ENCODE data around the gene SHLD2. TPM values are rescaled to one million over a fixed set of nuclear protein-coding genes. Genes with fewer than 3 reads are reported as not detected.
"Not testable (repeated sequence)": the region's sequence is repeated elsewhere in the genome, so short reads cannot be mapped to it uniquely, and the experiment has no call there.

Gene SHLD2
- total RNA-seq, 1 experiment from 2014 or later: 28.9 TPM

DNA sequence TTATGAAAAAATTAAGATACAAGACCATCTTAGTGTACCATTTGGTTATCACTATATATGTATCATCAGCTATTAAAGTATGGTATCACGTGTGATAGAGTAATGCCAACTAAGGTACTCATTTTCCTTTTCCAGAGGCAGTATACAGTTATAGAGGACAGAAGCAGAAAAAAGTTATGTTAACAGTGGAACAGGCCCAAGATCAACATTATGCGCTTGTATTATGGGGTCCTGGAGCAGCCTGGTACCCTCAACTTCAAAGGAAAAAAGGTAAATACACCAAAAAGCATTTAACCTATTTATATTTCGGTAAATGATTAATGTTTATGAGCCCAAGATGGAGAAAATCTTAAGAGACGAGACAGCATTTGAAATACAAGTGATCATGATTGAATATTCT is 75.7 kb downstream of the SHLD2 start:
- H3K9me3 ChIP-seq (ENCODE audit: control insufficient read depth in 1 of 2, insufficient read depth in 1 of 2, low read depth in 1 of 2, low read length in 2 of 2); H3K4me2 ChIP-seq (ENCODE audit: low read length); H3K9me2 ChIP-seq (ENCODE audit: insufficient read depth); H3K27ac ChIP-seq (ENCODE audit: low read depth, low read length); H3K79me2 ChIP-seq (ENCODE audit: insufficient read depth, low read length); H3K36me3 ChIP-seq (ENCODE audit: control insufficient read depth in 1 of 2, insufficient read depth in 2 of 2, low read length in 2 of 2); DNase-seq (ENCODE audit: low read depth, low spot score); CTCF ChIA-PET; ATAC-seq; H4K20me1 ChIP-seq (ENCODE audit: insufficient read depth); BruUV-seq (replicated peaks); H3K4me3 ChIP-seq (replicated peaks in 1 of 2; ENCODE audit: low read depth in 1 of 2, low read length in 2 of 2); H3K9ac ChIP-seq (ENCODE audit: low read length); POLR2A ChIA-PET; intact Hi-C loops (cut with micrococcal nuclease); H3K4me1 ChIP-seq (ENCODE audit: control insufficient read depth in 1 of 2, insufficient read depth in 2 of 2, low read length in 2 of 2); H3K27me3 ChIP-seq (ENCODE audit: insufficient read depth, low read length); H2AFZ ChIP-seq (ENCODE audit: low read depth, low read length, poor library complexity, severe bottlenecking); RAD21 ChIA-PET (ENCODE audit: low non-redundant PET in 1 of 2, low total read pairs in 2 of 2, uncharacterized antibody in 2 of 2, unreplicated experiment in 2 of 2): not testable (repeated sequence)

- H3K27ac ChIP-seq (ENCODE audit: low read depth, low read length); ATAC-seq; H3K4me1 ChIP-seq (ENCODE audit: control insufficient read depth in 1 of 2, insufficient read depth in 2 of 2, low read length in 2 of 2); H2AFZ ChIP-seq (ENCODE audit: low read depth, low read length, poor library complexity, severe bottlenecking); H3K27me3 ChIP-seq (ENCODE audit: insufficient read depth, low read length); H4K20me1 ChIP-seq (ENCODE audit: insufficient read depth); DNase-seq (ENCODE audit: low read depth, low spot score); BruUV-seq (replicated peaks); H3K4me2 ChIP-seq (ENCODE audit: low read length); H3K9ac ChIP-seq (ENCODE audit: low read length); H3K9me2 ChIP-seq (ENCODE audit: insufficient read depth); POLR2A ChIA-PET; H3K4me3 ChIP-seq (replicated peaks in 1 of 2; ENCODE audit: low read depth in 1 of 2, low read length in 2 of 2); intact Hi-C loops (cut with micrococcal nuclease); CTCF ChIA-PET; H3K36me3 ChIP-seq (ENCODE audit: control insufficient read depth in 1 of 2, insufficient read depth in 2 of 2, low read length in 2 of 2); H3K9me3 ChIP-seq (ENCODE audit: control insufficient read depth in 1 of 2, insufficient read depth in 1 of 2, low read depth in 1 of 2, low read length in 2 of 2); H3K79me2 ChIP-seq (ENCODE audit: insufficient read depth, low read length); RAD21 ChIA-PET (ENCODE audit: low non-redundant PET in 1 of 2, low total read pairs in 2 of 2, uncharacterized antibody in 2 of 2, unreplicated experiment in 2 of 2): not testable (repeated sequence)
Measured at GRCh38 chr10:87171670-87172069, 76.7 kb downstream of the SHLD2 start.

DNA sequence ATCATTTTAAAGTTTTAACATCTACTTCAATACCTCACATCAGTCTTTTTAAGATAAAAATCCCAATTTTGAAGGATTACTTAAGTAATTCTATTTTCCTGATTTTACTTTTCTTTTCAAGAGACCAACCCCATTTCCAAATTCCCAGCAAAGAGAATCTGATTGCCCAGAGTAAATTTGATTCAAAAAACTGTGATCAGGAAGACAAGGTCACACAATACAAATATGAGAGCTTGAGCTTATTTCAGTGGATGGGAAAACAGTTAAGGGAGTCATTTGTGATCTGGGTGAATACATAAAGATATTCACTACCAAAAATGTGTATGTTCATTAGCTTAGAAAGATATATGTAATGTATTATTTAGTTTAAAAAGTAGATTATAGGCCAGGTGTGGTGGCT is 77.2 kb downstream of the SHLD2 start:
- ATAC-seq; H2AFZ ChIP-seq (ENCODE audit: low read depth, low read length, poor library complexity, severe bottlenecking); RAD21 ChIA-PET (ENCODE audit: low non-redundant PET in 1 of 2, low total read pairs in 2 of 2, uncharacterized antibody in 2 of 2, unreplicated experiment in 2 of 2); H3K9ac ChIP-seq (ENCODE audit: low read length); BruUV-seq (replicated peaks); POLR2A ChIA-PET; H3K4me1 ChIP-seq (ENCODE audit: control insufficient read depth in 1 of 2, insufficient read depth in 2 of 2, low read length in 2 of 2); H4K20me1 ChIP-seq (ENCODE audit: insufficient read depth); H3K36me3 ChIP-seq (ENCODE audit: control insufficient read depth in 1 of 2, insufficient read depth in 2 of 2, low read length in 2 of 2); H3K9me2 ChIP-seq (ENCODE audit: insufficient read depth); H3K9me3 ChIP-seq (ENCODE audit: control insufficient read depth in 1 of 2, insufficient read depth in 1 of 2, low read depth in 1 of 2, low read length in 2 of 2); H3K27ac ChIP-seq (ENCODE audit: low read depth, low read length); H3K4me3 ChIP-seq (replicated peaks in 1 of 2; ENCODE audit: low read depth in 1 of 2, low read length in 2 of 2); H3K27me3 ChIP-seq (ENCODE audit: insufficient read depth, low read length); H3K79me2 ChIP-seq (ENCODE audit: insufficient read depth, low read length); intact Hi-C loops (cut with micrococcal nuclease); CTCF ChIA-PET; H3K4me2 ChIP-seq (ENCODE audit: low read length); DNase-seq (ENCODE audit: low read depth, low spot score): not testable (repeated sequence)

DNA sequence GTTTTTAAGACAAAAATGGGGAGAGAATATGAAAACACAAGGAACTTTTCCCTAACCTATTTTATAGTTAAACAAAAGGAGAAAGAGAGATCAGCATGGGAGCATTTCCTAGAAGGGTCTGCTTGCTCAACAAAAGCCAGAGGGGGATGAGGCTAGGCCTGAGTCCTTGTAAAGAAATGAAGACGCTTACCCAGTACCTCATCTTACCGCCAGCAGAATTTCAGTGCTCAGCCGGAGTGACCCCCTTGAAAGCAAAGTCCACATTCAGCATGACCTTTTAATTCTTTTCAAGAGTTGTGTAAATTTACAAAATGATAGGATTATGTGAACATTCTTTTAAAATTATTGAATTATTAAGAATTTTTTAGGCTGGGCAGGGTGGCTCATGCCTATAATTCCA is 82.6 kb downstream of the SHLD2 start:
- H3K27me3 ChIP-seq (ENCODE audit: insufficient read depth, low read length); H3K79me2 ChIP-seq (ENCODE audit: insufficient read depth, low read length); RAD21 ChIA-PET (ENCODE audit: low non-redundant PET in 1 of 2, low total read pairs in 2 of 2, uncharacterized antibody in 2 of 2, unreplicated experiment in 2 of 2); H3K27ac ChIP-seq (ENCODE audit: low read depth, low read length); intact Hi-C loops (cut with micrococcal nuclease); H3K36me3 ChIP-seq (ENCODE audit: control insufficient read depth in 1 of 2, insufficient read depth in 2 of 2, low read length in 2 of 2); H3K9ac ChIP-seq (ENCODE audit: low read length); H3K9me3 ChIP-seq (ENCODE audit: control insufficient read depth in 1 of 2, insufficient read depth in 1 of 2, low read depth in 1 of 2, low read length in 2 of 2); BruUV-seq (replicated peaks); H2AFZ ChIP-seq (ENCODE audit: low read depth, low read length, poor library complexity, severe bottlenecking); H3K4me2 ChIP-seq (ENCODE audit: low read length); H3K9me2 ChIP-seq (ENCODE audit: insufficient read depth); H3K4me3 ChIP-seq (replicated peaks in 1 of 2; ENCODE audit: low read depth in 1 of 2, low read length in 2 of 2); H3K4me1 ChIP-seq (ENCODE audit: control insufficient read depth in 1 of 2, insufficient read depth in 2 of 2, low read length in 2 of 2); POLR2A ChIA-PET; ATAC-seq; DNase-seq (ENCODE audit: low read depth, low spot score); CTCF ChIA-PET; H4K20me1 ChIP-seq (ENCODE audit: insufficient read depth): not testable (repeated sequence)

DNA sequence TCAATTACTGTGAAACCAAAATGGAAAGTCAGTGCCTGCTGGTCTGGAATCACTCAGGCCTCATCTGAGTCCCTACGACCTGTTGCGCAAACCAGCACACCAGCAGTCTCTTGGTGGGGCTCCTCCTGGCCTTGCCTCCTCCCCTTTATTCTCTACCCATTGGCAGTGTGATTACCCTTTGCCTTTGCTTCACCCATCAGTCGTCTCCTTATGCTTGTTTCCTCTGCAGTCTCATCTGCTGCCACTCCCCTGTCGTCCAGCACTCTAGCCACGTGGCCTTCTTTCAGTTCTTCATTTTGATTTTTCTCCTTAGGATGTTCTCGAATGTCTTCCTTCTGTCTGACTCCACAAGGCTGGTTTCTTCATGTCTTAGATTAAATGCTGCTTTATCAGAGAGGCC is 89.4 kb downstream of the SHLD2 start:
- H3K9me3 ChIP-seq (ENCODE audit: control insufficient read depth in 1 of 2, insufficient read depth in 1 of 2, low read depth in 1 of 2, low read length in 2 of 2); intact Hi-C loops (cut with micrococcal nuclease); H4K20me1 ChIP-seq (ENCODE audit: insufficient read depth); H3K4me1 ChIP-seq (ENCODE audit: control insufficient read depth in 1 of 2, insufficient read depth in 2 of 2, low read length in 2 of 2); DNase-seq (ENCODE audit: low read depth, low spot score); H3K27me3 ChIP-seq (ENCODE audit: insufficient read depth, low read length); POLR2A ChIA-PET; CTCF ChIA-PET; H2AFZ ChIP-seq (ENCODE audit: low read depth, low read length, poor library complexity, severe bottlenecking); RAD21 ChIA-PET (ENCODE audit: low non-redundant PET in 1 of 2, low total read pairs in 2 of 2, uncharacterized antibody in 2 of 2, unreplicated experiment in 2 of 2); H3K79me2 ChIP-seq (ENCODE audit: insufficient read depth, low read length); BruUV-seq (replicated peaks); H3K27ac ChIP-seq (ENCODE audit: low read depth, low read length); H3K4me2 ChIP-seq (ENCODE audit: low read length); H3K4me3 ChIP-seq (replicated peaks in 1 of 2; ENCODE audit: low read depth in 1 of 2, low read length in 2 of 2); H3K9ac ChIP-seq (ENCODE audit: low read length); ATAC-seq; H3K9me2 ChIP-seq (ENCODE audit: insufficient read depth); H3K36me3 ChIP-seq (ENCODE audit: control insufficient read depth in 1 of 2, insufficient read depth in 2 of 2, low read length in 2 of 2): not testable (repeated sequence)

All from HCT116 (cell line).